ENCODE results near the gene BTN2A1. TPM values are rescaled to one million over a fixed set of nuclear protein-coding genes. Genes with fewer than 3 reads are reported as not detected.

Gene BTN2A1
- total RNA-seq, 2 donors from 2014 or later, result 11.5 to 24.1 TPM

- TF ChIP-seq POLR2AphosphoS5 (IDR thresholded peaks at IDR 0.05) (no peak), POLR2A (IDR thresholded peaks at IDR 0.05) (no peak)
- TF ChIP-seq, protein P1, sequence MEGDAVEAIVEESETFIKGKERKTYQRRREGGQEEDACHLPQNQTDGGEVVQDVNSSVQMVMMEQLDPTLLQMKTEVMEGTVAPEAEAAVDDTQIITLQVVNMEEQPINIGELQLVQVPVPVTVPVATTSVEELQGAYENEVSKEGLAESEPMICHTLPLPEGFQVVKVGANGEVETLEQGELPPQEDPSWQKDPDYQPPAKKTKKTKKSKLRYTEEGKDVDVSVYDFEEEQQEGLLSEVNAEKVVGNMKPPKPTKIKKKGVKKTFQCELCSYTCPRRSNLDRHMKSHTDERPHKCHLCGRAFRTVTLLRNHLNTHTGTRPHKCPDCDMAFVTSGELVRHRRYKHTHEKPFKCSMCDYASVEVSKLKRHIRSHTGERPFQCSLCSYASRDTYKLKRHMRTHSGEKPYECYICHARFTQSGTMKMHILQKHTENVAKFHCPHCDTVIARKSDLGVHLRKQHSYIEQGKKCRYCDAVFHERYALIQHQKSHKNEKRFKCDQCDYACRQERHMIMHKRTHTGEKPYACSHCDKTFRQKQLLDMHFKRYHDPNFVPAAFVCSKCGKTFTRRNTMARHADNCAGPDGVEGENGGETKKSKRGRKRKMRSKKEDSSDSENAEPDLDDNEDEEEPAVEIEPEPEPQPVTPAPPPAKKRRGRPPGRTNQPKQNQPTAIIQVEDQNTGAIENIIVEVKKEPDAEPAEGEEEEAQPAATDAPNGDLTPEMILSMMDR (IDR thresholded peaks at IDR 0.05), result no peak
- 92% methylated on average over 5 of the region's 5 CpGs for WGBS
- no peak for DNase-seq (ENCODE audit: low spot score)
Measured at GRCh38 chr6:26447257-26447656, 10.5 kb upstream of the BTN2A1 start.

DNA sequence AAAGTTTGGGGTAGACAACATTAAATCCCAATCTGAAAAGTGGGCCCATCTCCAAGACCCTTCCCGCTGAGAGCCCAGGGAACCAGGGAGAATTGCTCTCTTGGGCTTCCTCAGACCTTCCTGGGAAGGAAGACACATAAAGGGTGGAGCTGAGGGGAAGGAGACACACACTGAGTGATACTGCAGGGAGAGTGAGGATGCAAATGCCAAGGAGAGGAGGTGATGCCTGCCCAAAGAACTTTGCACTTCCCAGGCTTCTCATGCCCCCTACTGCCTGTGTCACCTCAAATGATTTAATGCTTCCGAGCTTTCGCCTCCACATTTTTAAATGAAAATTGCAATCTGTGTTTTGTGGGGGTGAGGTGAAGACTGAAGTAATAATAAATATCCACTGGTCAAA, 7.5 kb upstream of the BTN2A1 start:
- WGBS, result 93% methylated on average over 3 of the region's 3 CpGs
- intact Hi-C loops (cut with DNase I), result no loop called here
- DNase-seq (ENCODE audit: low spot score), result no peak

More at GRCh38 chr6:26447257-26447656, 10.5 kb upstream of the BTN2A1 start:
- H3K27ac ChIP-seq, result no peak overlapping the region
- intact Hi-C loops (cut with DNase I), result no loop called here
- H3K9me3 ChIP-seq, result no peaks in the 10 kb centered on the region
- H3K4me1 ChIP-seq (replicated peaks), result no peaks in the 10 kb centered on the region
- no peaks in the 10 kb centered on the region for H3K27me3 ChIP-seq (replicated peaks; ENCODE audit: insufficient read depth)
- H3K4me3 ChIP-seq, result no peak overlapping the region
- no peaks in the 10 kb centered on the region for H3K36me3 ChIP-seq

DNA sequence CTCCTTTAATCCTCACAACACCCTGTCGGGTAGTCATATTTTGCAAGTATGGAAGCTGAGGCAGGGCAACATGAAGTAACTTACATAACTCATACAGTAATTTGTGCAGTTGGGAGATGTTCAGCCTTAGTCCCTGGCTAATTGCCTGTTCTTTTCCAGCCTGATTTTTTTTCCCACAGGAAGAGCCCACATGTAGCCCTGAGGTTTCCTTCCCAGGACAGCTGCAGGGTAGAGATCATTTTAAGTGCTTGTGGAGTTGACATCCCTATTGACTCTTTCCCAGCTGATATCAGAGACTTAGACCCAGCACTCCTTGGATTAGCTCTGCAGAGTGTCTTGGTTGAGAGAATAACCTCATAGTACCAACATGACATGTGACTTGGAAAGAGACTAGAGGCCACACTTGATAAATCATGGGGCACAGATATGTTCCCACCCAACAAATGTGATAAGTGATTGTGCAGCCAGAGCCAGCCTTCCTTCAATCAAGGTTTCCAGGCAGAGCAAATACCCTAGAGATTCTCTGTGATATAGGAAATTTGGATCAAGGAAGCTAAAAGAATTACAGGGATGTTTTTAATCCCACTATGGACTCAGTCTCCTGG, 5.0 kb upstream of the BTN2A1 start:
- DNase-seq (ENCODE audit: low spot score), result no peak
- TF ChIP-seq POLR2A (IDR thresholded peaks at IDR 0.05), result no peak
- TF ChIP-seq, protein P1 (IDR thresholded peaks at IDR 0.05), result no peak
- TF ChIP-seq POLR2AphosphoS5 (IDR thresholded peaks at IDR 0.05), result no peak
- H3K36me3 ChIP-seq, result no peaks in the 10 kb centered on the region
- no peaks in the 10 kb centered on the region for H3K27me3 ChIP-seq (replicated peaks; ENCODE audit: insufficient read depth)
- no peak overlapping the region for H3K27ac ChIP-seq
- no peaks in the 10 kb centered on the region for H3K4me1 ChIP-seq (replicated peaks)
- no peak overlapping the region for H3K4me3 ChIP-seq
- WGBS, result 83% methylated on average over 1 of the region's 1 CpG
- intact Hi-C loops (cut with DNase I), result no loop called here
- H3K9me3 ChIP-seq, result no peaks in the 10 kb centered on the region

More for the DNA sequence above, 7.5 kb upstream of the BTN2A1 start:
- no peaks in the 10 kb centered on the region for H3K36me3 ChIP-seq
- no peaks in the 10 kb centered on the region for H3K4me1 ChIP-seq (replicated peaks)
- H3K9me3 ChIP-seq, result no peaks in the 10 kb centered on the region
- no peaks in the 10 kb centered on the region for H3K27me3 ChIP-seq (replicated peaks; ENCODE audit: insufficient read depth)
- no peak overlapping the region for H3K27ac ChIP-seq
- H3K4me3 ChIP-seq, result no peak overlapping the region
- TF ChIP-seq POLR2A (IDR thresholded peaks at IDR 0.05) (no peak), POLR2AphosphoS5 (IDR thresholded peaks at IDR 0.05) (no peak)
- TF ChIP-seq, protein P1 (IDR thresholded peaks at IDR 0.05), result no peak

DNA sequence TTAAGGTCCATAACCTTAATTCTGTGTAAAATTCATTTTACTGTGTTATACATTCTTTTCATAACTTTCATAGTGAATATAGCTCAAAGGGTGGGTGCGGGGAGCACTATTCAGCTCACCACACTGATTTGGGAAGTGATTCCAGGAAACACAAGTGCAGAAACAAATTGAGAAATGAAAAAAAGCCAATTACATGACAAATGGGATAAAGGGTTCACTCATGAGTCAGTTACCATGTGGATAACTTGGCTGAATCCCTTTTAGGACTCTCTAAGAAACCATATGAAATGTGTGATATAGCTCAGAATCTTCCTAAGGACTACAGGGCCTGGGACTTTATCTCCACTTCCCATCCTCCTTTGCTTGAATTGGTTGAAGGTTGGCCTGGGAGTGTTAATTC, 3.1 kb upstream of the BTN2A1 start:
- no peak for DNase-seq (ENCODE audit: low spot score)
- H3K27ac ChIP-seq, result no peak overlapping the region
- intact Hi-C loops (cut with DNase I), result loop anchor here (5.0 kb wide), 1 partner anchor 68 kb away; no protein-coding TSS in a partner anchor
- H3K4me3 ChIP-seq, result no peak overlapping the region
- peaks cover 0 to 2% of the 10 kb centered on the region in 2 donors for H3K36me3 ChIP-seq
- WGBS, result 97% methylated on average over 1 of the region's 1 CpG
- TF ChIP-seq POLR2AphosphoS5 (IDR thresholded peaks at IDR 0.05), result no peak
- H3K27me3 ChIP-seq (replicated peaks; ENCODE audit: insufficient read depth), result no peaks in the 10 kb centered on the region
- H3K9me3 ChIP-seq, result no peaks in the 10 kb centered on the region
- H3K4me1 ChIP-seq (replicated peaks), result peaks cover 6% of the 10 kb centered on the region

- Histone ChIP-seq H3K4me1 (replicated peaks) (peaks cover 12% of the 10 kb centered on the region), H3K36me3 (peaks cover 0 to 8% of the 10 kb centered on the region in 2 donors), H3K27ac (no peak overlapping the region), H3K4me3 (no peak overlapping the region), H3K9me3 (no peaks in the 10 kb centered on the region), H3K27me3 (replicated peaks; ENCODE audit: insufficient read depth) (no peaks in the 10 kb centered on the region)
- TF ChIP-seq, protein P1 (IDR thresholded peaks at IDR 0.05), result no peak
- no peak for TF ChIP-seq POLR2A (IDR thresholded peaks at IDR 0.05)
- TF ChIP-seq POLR2AphosphoS5 (IDR thresholded peaks at IDR 0.05), result no peak
- no peak for DNase-seq (ENCODE audit: low spot score)
- 83% methylated on average over 3 of the region's 3 CpGs for WGBS
- intact Hi-C loops (cut with DNase I), result loop anchor here (5.0 kb wide), 1 partner anchor 67 kb away; no protein-coding TSS in a partner anchor
Measured at GRCh38 chr6:26455357-26455970, 2.3 kb upstream of the BTN2A1 start.
